Duodenal mucosa (tissue), 2 donors: ENCODE results near the gene PPP1R37.

Source experiments
- H3K27ac ChIP-seq: one replicate; pipeline ENCODE4 v1.7.0; 2013; ENCODE audit warnings: low read depth, low read length
- H3K27me3 ChIP-seq, 2 donors: one replicate each; pipeline ENCODE4 v1.7.0; 2013; ENCODE audit warnings: low read length in 2 of 2, control low read depth in 1 of 2; ENCODE audit not compliant: insufficient read depth in 2 of 2, control insufficient read depth in 1 of 2
- H3K36me3 ChIP-seq, 2 donors: one replicate each; pipeline ENCODE4 v1.7.0; 2013; ENCODE audit warnings: low read length in 2 of 2, control low read depth in 1 of 2; ENCODE audit not compliant: insufficient read depth in 2 of 2, control insufficient read depth in 1 of 2
- H3K4me1 ChIP-seq, 2 donors: one replicate each; pipeline ENCODE4 v1.7.0; 2013; ENCODE audit warnings: low read length in 2 of 2, control low read depth in 1 of 2; ENCODE audit not compliant: insufficient read depth in 2 of 2, control insufficient read depth in 1 of 2
- H3K4me3 ChIP-seq, 2 donors: one replicate each; pipeline ENCODE4 v1.7.0; 2013; ENCODE audit warnings: low read length in 2 of 2, low read depth in 1 of 2
- H3K9ac ChIP-seq, 2 donors: one replicate each; pipeline ENCODE4 v1.7.0; 2013; ENCODE audit warnings: low read length in 2 of 2, low read depth in 1 of 2
- H3K9me3 ChIP-seq, 2 donors: one replicate each; pipeline ENCODE4 v1.7.0; 2013; ENCODE audit warnings: low read length in 2 of 2, control low read depth in 1 of 2; ENCODE audit not compliant: control insufficient read depth in 1 of 2

Gene PPP1R37

GRCh38 chr19:45057444-45057843 lies 35.5 kb upstream of the PPP1R37 start:
- Histone ChIP-seq H3K9ac (no peak overlapping the region), H3K27me3 (no peaks in the 10 kb centered on the region), H3K27ac (no peak overlapping the region), H3K36me3 (peaks cover 62 to 95% of the 10 kb centered on the region in 2 donors), H3K9me3 (no peaks in the 10 kb centered on the region), H3K4me3 (no peak overlapping the region), H3K4me1 (no peaks in the 10 kb centered on the region)

GRCh38 chr19:45058622-45059159 lies 34.3 kb upstream of the PPP1R37 start:
- H3K4me1 ChIP-seq, result no peaks in the 10 kb centered on the region
- H3K36me3 ChIP-seq, result peaks cover 57 to 93% of the 10 kb centered on the region in 2 donors
- no peak overlapping the region for H3K27ac ChIP-seq
- no peak overlapping the region for H3K9ac ChIP-seq
- no peaks in the 10 kb centered on the region for H3K27me3 ChIP-seq
- H3K4me3 ChIP-seq, result no peak overlapping the region
- no peaks in the 10 kb centered on the region for H3K9me3 ChIP-seq

- H3K4me1 ChIP-seq, result no peaks in the 10 kb centered on the region
- no peak overlapping the region for H3K27ac ChIP-seq
- H3K27me3 ChIP-seq, result no peaks in the 10 kb centered on the region
- no peak overlapping the region for H3K4me3 ChIP-seq
- peaks cover 53 to 92% of the 10 kb centered on the region in 2 donors for H3K36me3 ChIP-seq
- no peak overlapping the region for H3K9ac ChIP-seq
- no peaks in the 10 kb centered on the region for H3K9me3 ChIP-seq
Observed at GRCh38 chr19:45059258-45059965, 33.6 kb upstream of the PPP1R37 start.

- Histone ChIP-seq H3K36me3 (peaks cover 42 to 80% of the 10 kb centered on the region in 2 donors), H3K27ac (no peak overlapping the region)
Observed at GRCh38 chr19:45061965-45062364, 31.0 kb upstream of the PPP1R37 start.

GRCh38 chr19:45063851-45064801 lies 28.9 kb upstream of the PPP1R37 start:
- Histone ChIP-seq H3K9me3 (no peaks in the 10 kb centered on the region), H3K27ac (no peak overlapping the region), H3K4me3 (no peak overlapping the region), H3K27me3 (no peaks in the 10 kb centered on the region), H3K36me3 (peaks cover 38 to 75% of the 10 kb centered on the region in 2 donors), H3K4me1 (no peaks in the 10 kb centered on the region), H3K9ac (no peak overlapping the region)

More at GRCh38 chr19:45061965-45062364, 31.0 kb upstream of the PPP1R37 start:
- no peaks in the 10 kb centered on the region for H3K4me1 ChIP-seq
- no peak overlapping the region for H3K9ac ChIP-seq
- no peaks in the 10 kb centered on the region for H3K9me3 ChIP-seq
- no peaks in the 10 kb centered on the region for H3K27me3 ChIP-seq
- no peak overlapping the region for H3K4me3 ChIP-seq

GRCh38 chr19:45066921-45067661 lies 25.9 kb upstream of the PPP1R37 start:
- H3K27me3 ChIP-seq, result no peaks in the 10 kb centered on the region
- H3K4me1 ChIP-seq, result no peaks in the 10 kb centered on the region
- H3K9ac ChIP-seq, result no peak overlapping the region
- peaks cover 33 to 73% of the 10 kb centered on the region in 2 donors for H3K36me3 ChIP-seq
- no peak overlapping the region for H3K4me3 ChIP-seq
- H3K27ac ChIP-seq, result no peak overlapping the region
- H3K9me3 ChIP-seq, result no peaks in the 10 kb centered on the region

- Histone ChIP-seq H3K27me3 (no peaks in the 10 kb centered on the region), H3K4me3 (no peak overlapping the region), H3K27ac (no peak overlapping the region), H3K9me3 (no peaks in the 10 kb centered on the region), H3K4me1 (no peaks in the 10 kb centered on the region), H3K9ac (no peak overlapping the region), H3K36me3 (peaks cover 37 to 73% of the 10 kb centered on the region in 2 donors)
Observed at GRCh38 chr19:45068041-45068440, 24.9 kb upstream of the PPP1R37 start.

GRCh38 chr19:45069056-45069455 lies 23.9 kb upstream of the PPP1R37 start:
- no peak overlapping the region for H3K4me3 ChIP-seq
- H3K27me3 ChIP-seq, result no peaks in the 10 kb centered on the region
- no peaks in the 10 kb centered on the region for H3K9me3 ChIP-seq
- H3K4me1 ChIP-seq, result no peaks in the 10 kb centered on the region
- no peak overlapping the region for H3K9ac ChIP-seq
- peaks cover 37 to 66% of the 10 kb centered on the region in 2 donors for H3K36me3 ChIP-seq
- no peak overlapping the region for H3K27ac ChIP-seq

GRCh38 chr19:45070214-45070613 lies 22.8 kb upstream of the PPP1R37 start:
- Histone ChIP-seq H3K9me3 (no peaks in the 10 kb centered on the region), H3K36me3 (peaks cover 37 to 58% of the 10 kb centered on the region in 2 donors), H3K4me1 (peaks cover 8% of the 10 kb centered on the region in 2 donors), H3K9ac (no peak overlapping the region), H3K4me3 (no peak overlapping the region), H3K27me3 (no peaks in the 10 kb centered on the region), H3K27ac (no peak overlapping the region)
